Stimulated activated CD8-positive, alpha-beta memory T cell treated with anti-CD3 and anti-CD28 coated beads, Interleukin-7, amount 100 ng/mL, for 24 hours (primary cell): ENCODE results near the gene ZNF385A.

ENCODE experiments used
- DNase-seq: peaks from one replicate; pipeline ENCODE4 v3.0.0-alpha.2; 2020; ENCODE audit warnings: low read depth

ZNF385A gene

GRCh38 chr12:54415221-54415929 lies 30.8 kb upstream of the ZNF385A start:
- DNase-seq = no peak

- peak; percentile 47 for DNase-seq
Measured at GRCh38 chr12:54413284-54414190, 29.0 kb upstream of the ZNF385A start.

- no peak for DNase-seq
Measured at GRCh38 chr12:54412786-54413185, 28.3 kb upstream of the ZNF385A start.

- no peak for DNase-seq
Measured at GRCh38 chr12:54412348-54412747, 27.8 kb upstream of the ZNF385A start.

GRCh38 chr12:54411391-54412241 lies 27.1 kb upstream of the ZNF385A start:
- no peak for DNase-seq

- DNase-seq = no peak
Measured at GRCh38 chr12:54409267-54409666, 24.7 kb upstream of the ZNF385A start.

GRCh38 chr12:54407183-54407905 lies 22.8 kb upstream of the ZNF385A start:
- no peak for DNase-seq

- DNase-seq = no peak
Measured at GRCh38 chr12:54405573-54405972, 21.0 kb upstream of the ZNF385A start.

- DNase-seq = no peak
Measured at GRCh38 chr12:54405106-54405505, 20.6 kb upstream of the ZNF385A start.

GRCh38 chr12:54404061-54405004 lies 19.8 kb upstream of the ZNF385A start:
- peak; percentile 49 for DNase-seq

- no peak for DNase-seq
Measured at GRCh38 chr12:54401119-54401518, 16.6 kb upstream of the ZNF385A start.

GRCh38 chr12:54398995-54399793 lies 14.7 kb upstream of the ZNF385A start:
- DNase-seq = peak; percentile 90

GRCh38 chr12:54398218-54398617 lies 13.7 kb upstream of the ZNF385A start:
- no peak for DNase-seq

- DNase-seq = no peak
Measured at GRCh38 chr12:54397157-54397556, 12.6 kb upstream of the ZNF385A start.

- DNase-seq = no peak
Measured at GRCh38 chr12:54395545-54395944, 11.0 kb upstream of the ZNF385A start.

GRCh38 chr12:54394986-54395385 lies 10.5 kb upstream of the ZNF385A start:
- DNase-seq = no peak

- no peak for DNase-seq
Measured at GRCh38 chr12:54394281-54394719, 9.8 kb upstream of the ZNF385A start.

GRCh38 chr12:54393743-54394142 lies 9.2 kb upstream of the ZNF385A start:
- no peak for DNase-seq

GRCh38 chr12:54393207-54393609 lies 8.7 kb upstream of the ZNF385A start:
- no peak for DNase-seq
